Endometrium (tissue), 2 donors: Measurements from ENCODE around the gene TEAD1.
"Not testable (repeated sequence)": the region's sequence is repeated elsewhere in the genome, so short reads cannot be mapped to it uniquely, and the experiment has no call there.

Experiments
- FAIRE-seq: peaks from 2 replicates; lab custom pipeline; 2012; peaks lifted over from hg19 to GRCh38; lab: Jason Lieb, UNC
- donor health status: control.
- donor health status: control.

TEAD1 gene

DNA sequence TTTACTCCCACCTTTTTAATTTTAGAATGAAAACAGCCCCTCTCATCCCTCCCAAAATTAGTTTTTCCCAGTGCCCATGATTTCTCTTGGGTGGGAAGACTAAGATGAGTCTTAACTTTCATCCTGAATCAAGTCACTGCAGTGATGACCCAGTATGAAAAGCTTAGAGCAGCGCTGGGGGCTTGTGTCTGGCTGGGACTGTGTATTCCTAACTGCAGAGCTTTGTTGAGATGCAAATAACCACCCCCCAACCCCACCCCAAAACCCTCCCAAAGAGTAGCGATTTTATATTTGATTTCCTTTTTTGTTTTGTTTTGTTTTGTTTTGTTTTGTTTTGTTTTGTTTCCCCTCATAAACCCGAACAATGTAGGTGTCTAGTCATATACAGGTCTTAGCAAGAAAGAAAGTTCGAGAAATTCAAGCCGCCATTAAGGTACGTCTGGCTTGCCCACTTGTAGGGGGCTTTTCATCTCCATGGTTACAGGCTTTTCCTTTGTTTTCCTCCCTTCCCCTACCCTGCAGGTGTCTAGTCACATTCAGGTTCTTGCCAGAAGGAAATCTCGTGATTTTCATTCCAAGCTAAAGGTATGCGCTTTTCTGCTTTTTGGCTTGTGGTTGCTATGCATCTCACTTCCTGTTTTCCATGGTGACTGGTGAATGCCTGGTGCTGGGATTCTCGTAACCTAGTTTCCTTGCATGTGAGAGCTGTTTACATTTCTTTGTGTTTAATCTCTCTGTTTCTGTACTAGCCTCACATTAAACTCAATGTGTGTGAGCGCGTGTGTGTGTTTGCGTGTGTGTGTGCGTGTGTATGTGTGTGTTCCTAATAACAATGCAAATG, 190.3 kb downstream of the TEAD1 start:
- FAIRE-seq, result peak; percentile 82

GRCh38 chr11:12865863-12866595, 191.8 kb downstream of the TEAD1 start:
- FAIRE-seq, result no peak

DNA sequence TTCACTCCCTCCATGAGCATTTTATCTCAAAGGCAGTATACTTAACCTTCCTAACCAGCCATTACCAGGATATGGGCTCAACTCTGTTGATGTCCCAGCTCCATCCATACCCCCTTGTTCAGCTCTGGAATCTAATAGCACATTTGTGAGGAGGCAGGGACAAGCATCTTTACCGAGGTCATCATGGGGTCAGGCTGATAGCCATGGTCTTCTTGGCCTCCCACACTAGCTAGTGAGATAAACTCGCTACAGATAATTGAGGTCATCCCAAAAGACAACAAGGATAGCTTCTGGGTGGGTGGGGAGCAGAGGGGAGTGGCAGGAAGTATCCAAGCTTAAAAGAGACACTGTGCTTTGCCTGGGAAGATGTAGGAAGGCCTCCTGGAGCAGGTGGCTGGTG, 193.3 kb downstream of the TEAD1 start:
- FAIRE-seq, result no peak

GRCh38 chr11:12868315-12869073, 194.3 kb downstream of the TEAD1 start:
- FAIRE-seq, result no peak

DNA sequence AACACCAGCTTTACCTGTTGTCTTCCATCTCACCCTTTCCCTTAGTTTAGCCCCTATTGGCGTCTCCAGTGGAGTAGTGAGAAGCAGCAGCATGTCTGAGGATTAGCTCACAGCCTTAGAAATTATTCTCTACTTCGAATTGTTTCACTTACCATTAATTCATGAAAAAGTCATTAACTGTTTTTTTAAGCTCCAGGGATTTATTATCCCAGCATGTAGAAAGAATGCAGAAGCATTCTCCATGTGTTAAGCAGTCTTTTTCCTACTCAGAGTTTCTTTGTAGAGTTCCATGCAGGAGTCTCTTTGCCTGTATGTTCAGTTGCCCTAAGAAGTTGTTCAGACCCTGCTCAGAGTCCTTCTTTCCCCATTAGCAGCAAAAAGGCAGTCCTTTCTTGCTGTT, 197.0 kb downstream of the TEAD1 start:
- FAIRE-seq, result peak; percentile 23

- FAIRE-seq, result no peak
Measured at GRCh38 chr11:12871788-12872321, 197.6 kb downstream of the TEAD1 start.

- FAIRE-seq, result no peak
Measured at GRCh38 chr11:12876340-12876739, 202.1 kb downstream of the TEAD1 start.

DNA sequence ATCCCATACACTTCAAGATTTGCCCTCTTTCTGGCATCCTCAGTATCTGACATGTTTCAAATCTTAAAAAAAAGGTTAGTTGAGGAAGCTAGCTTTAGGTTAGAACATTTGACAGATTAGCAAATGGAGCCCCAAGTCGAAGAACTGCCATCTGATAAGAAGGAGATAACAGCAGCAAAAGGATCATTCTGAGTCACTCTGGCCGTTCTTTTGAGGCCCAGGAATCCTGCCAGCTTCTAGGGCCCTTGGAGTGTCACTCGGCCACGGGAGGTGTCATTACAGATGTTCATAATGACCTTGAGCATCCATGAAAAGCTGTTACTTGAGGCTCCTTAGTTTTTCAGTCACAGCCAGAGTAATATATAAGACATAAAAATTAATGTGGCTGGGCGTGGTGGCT, 202.8 kb downstream of the TEAD1 start:
- FAIRE-seq, result no peak

DNA sequence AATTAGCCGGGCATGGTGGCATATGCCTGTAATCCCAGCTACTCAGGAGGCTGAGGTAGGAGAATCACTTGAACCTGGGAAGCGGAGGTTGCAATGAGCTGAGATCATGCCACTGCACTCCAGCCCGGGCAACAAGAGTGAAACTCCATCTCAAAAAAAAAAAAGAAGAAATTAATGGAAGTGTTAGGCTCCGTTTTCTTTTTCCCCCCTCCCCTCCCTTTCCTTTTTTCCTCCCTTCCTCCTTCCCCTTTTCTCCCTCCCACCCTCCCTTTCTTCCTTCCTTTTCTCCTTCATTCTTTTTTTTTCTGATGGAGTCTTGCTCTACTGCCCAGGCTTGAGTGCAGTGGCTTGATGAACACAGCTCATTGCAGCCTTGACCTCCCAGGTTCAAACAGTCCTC, 203.3 kb downstream of the TEAD1 start:
- not testable (repeated sequence) for FAIRE-seq

- no peak for FAIRE-seq
Measured at GRCh38 chr11:12880327-12880726, 206.1 kb downstream of the TEAD1 start.

- no peak for FAIRE-seq
Measured at GRCh38 chr11:12882670-12883069, 208.4 kb downstream of the TEAD1 start.

DNA sequence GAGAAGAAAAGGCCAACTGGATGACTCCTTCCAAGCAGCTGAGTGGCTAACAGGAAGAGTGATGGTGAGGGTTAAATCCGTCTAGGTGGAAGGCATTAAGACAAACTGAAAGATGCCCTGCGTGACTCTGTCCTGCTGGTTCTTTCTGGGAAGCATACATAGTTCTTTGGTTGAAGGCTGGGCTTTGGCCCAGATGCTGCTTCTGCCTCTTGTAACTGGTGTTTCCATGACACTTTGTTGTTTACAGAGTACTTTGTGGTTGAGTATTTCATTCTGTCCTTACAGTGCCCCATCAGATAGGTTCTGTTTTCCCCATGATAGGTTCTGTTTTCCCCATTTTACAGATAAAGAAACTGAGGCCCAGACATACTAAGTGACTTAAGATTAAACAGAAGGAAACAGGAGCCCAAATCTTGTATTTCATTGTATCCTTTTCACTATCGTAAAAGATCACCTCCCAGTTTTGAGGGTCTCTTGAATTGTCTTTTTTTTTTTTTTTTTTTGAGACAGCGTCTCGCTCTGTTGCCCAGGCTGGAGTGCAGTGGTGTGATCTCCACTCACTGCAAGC, 210.6 kb downstream of the TEAD1 start:
- no peak for FAIRE-seq

- FAIRE-seq, result no peak
Measured at GRCh38 chr11:12885717-12886239, 211.6 kb downstream of the TEAD1 start.

GRCh38 chr11:12886508-12886907, 212.3 kb downstream of the TEAD1 start:
- no peak for FAIRE-seq

GRCh38 chr11:12888525-12889158, 214.4 kb downstream of the TEAD1 start:
- no peak for FAIRE-seq

GRCh38 chr11:12889243-12889642, 215.0 kb downstream of the TEAD1 start:
- FAIRE-seq, result no peak

GRCh38 chr11:12890476-12890875, 216.3 kb downstream of the TEAD1 start:
- FAIRE-seq, result no peak

DNA sequence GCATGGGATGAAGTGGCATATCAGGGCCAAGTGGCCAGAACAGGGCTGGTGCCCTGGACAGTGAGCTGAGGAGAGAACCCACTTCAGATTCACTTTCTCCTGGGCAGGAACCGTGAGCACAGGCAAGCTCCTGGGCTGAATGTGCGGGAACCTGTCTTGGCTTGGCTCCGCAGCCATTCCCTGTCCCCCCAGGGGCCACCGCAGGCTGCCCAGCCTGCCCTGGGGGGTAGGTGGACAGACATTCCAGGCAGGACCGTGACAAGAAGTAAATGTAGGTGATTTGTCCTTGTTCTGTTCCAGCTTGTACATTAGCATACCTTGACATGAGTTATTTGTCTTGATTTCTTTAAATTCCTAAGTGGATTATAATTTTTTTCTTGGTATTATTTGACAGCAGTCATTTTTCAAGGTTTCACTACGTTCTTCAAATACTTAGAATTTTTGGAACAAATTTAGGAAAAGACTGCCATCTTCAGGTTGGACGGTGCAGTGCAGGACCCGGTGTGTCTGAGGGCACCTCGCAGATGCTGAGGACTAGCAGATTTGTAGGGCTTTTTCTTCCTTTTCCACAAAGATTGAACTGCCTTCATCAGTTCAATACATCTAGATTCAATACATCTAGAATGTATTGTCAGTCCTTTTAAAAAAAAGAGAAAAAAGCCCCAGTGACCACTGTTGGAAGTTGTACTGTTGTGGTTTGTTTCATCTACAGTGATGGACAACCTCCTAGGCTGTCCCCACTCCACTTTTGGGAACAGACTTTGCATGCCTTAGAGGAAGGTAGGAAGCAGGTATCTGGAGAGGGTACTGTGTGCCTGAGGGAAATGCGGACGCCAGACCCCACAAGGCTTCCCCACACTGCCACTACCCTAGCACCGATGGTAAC, 219.8 kb downstream of the TEAD1 start:
- peak; percentile 73 for FAIRE-seq

DNA sequence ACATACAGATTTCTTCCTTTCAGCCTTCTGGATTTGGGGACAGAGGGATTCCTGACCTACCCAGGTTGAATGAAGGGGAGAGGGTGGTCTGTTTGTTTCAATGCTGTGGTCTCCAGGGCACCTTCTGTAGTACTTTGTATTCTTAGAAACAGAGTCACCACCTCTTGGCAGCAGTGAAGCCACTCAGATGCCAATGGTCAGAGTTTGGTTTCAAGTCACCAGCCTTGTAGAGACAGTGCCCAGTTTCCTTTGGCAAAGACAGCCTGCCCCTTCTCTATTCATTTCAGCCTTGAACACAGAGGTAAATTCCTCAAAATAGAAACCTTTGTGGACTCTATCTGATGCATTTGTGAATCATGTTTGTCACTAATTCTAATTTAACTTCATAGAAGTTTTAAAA, 223.2 kb downstream of the TEAD1 start:
- no peak for FAIRE-seq

DNA sequence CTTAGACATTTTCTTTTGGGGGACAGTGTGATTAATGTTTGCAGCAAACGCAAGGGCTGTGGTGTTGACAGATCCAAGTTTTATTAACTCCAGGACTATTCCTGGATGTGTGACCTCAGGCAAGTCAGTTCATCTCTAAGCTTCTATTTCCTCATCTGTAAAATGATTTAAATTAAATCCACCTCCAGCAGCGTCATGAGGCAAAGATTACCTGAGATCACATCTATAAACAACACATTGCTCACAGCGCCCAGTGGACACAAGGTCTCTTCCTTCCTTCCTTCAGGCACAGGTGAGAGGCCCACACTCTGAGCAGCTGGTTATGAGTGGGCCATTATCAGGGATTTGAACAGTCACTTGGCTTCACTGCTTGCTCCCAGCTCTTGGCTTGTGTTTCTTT, 223.6 kb downstream of the TEAD1 start:
- FAIRE-seq, result no peak
